K562 (cell line): ENCODE data around the gene SFTPB. TPM values are rescaled to one million over a fixed set of nuclear protein-coding genes. Genes with fewer than 3 reads are reported as not detected.

ENCODE experiments used
- ATAC-seq: fragments of 200-7000 bp; cut with Tn5 transposase; 3 replicates; pipeline ENCODE4 v1.9.1; 2020; ENCODE audit warnings: moderate library complexity
- BruUV-seq: library from RNA; stranded (reverse); fragments of 400-500 nt; replicated peaks from 2 replicates; lab custom pipeline; 2021; lab: Mats Ljungman, UMichigan
- CTCF ChIA-PET: fragments of 300-600 bp; formaldehyde crosslinking; extraction: SDS; loops from one replicate; lab custom pipeline; 2021; ENCODE audit warnings: low intra/inter-chr PET ratio; lab: Yijun Ruan, JAX
- POLR2A ChIA-PET: fragments of 300-600, 350-650 bp; sonication (Branson Sonifier 250); formaldehyde crosslinking; extraction: SDS; loops from one replicate; lab custom pipeline; 2021; ENCODE audit warnings: antibody characterized with exemption, inconsistent platforms; lab: Yijun Ruan, JAX
- DNase-seq, 4 experiments: peaks; one replicate each; pipeline versions ENCODE4 v3.0.0 to v3.0.0-alpha.2; 2011 to 2018; ENCODE audit warnings: low spot score in 3 of 4, mixed read lengths in 3 of 4; ENCODE audit errors: extremely low read depth in 1 of 4
- FAIRE-seq: peaks from 2 replicates; lab custom pipeline; 2011; peaks lifted over from hg19 to GRCh38; lab: Jason Lieb, UNC
- H2AFZ ChIP-seq: 2 replicates; pipeline ENCODE4 v1.6.0; 2011; ENCODE audit warnings: low read depth, low read length, control low read depth, inconsistent platforms
- H3K27ac ChIP-seq: fragments of 200-600 bp; 3 replicates; pipeline ENCODE4 v1.8.0; 2011; ENCODE audit warnings: low read depth, mild to moderate bottlenecking, control low read depth, inconsistent platforms, low read length, moderate library complexity, mixed read lengths; ENCODE audit errors: extremely low read depth
- H3K27me3 ChIP-seq, 2 experiments: fragments of 300-600 bp in 1 of 2; 2 replicates in 1 of 2; 3 replicates in 1 of 2; pipeline versions ENCODE4 v1.6.0 to v1.8.0; 2011; ENCODE audit warnings: inconsistent platforms in 2 of 2, low read length in 2 of 2, mild to moderate bottlenecking in 1 of 2, mixed read lengths in 1 of 2, moderate library complexity in 1 of 2; ENCODE audit not compliant: control insufficient read depth in 2 of 2, insufficient read depth in 2 of 2
- H3K36me3 ChIP-seq: fragments of 300-600 bp; 3 replicates; pipeline ENCODE4 v1.8.0; 2011; ENCODE audit warnings: mild to moderate bottlenecking, low read length, inconsistent platforms; ENCODE audit not compliant: control insufficient read depth, insufficient read depth
- H3K4me1 ChIP-seq, 2 experiments: fragments of 200-600 bp in 1 of 2; replicated peaks in 1 of 2; 2 replicates in 1 of 2; 3 replicates in 1 of 2; pipeline versions ENCODE4 v1.5.1 to v1.8.0; 2011; ENCODE audit warnings: inconsistent platforms in 2 of 2, low read length in 2 of 2, mild to moderate bottlenecking in 1 of 2, mixed read lengths in 1 of 2, moderate library complexity in 1 of 2; ENCODE audit not compliant: control insufficient read depth in 2 of 2, insufficient read depth in 2 of 2
- H3K4me2 ChIP-seq: 2 replicates; pipeline ENCODE4 v1.6.1; 2011; ENCODE audit warnings: low read length, control low read depth, inconsistent platforms, mixed read lengths; ENCODE audit not compliant: insufficient read depth
- H3K4me3 ChIP-seq: fragments of 200-600 bp; sonication (generic), shearing (Covaris generic); 2 replicates; pipeline ENCODE4 v1.5.1; 2016; ENCODE audit warnings: control low read depth, inconsistent platforms
- H3K79me2 ChIP-seq: fragments of 200-600 bp; 3 replicates; pipeline ENCODE4 v1.8.0; 2011; ENCODE audit warnings: low read length, inconsistent platforms; ENCODE audit not compliant: control insufficient read depth, insufficient read depth
- H3K9ac ChIP-seq, 2 experiments: 2 replicates each; pipeline versions ENCODE4 v1.6.0 to v1.6.1; 2011; ENCODE audit warnings: low read depth in 2 of 2, low read length in 2 of 2, control low read depth in 1 of 2, inconsistent platforms in 1 of 2, mild to moderate bottlenecking in 1 of 2, mixed read lengths in 1 of 2; ENCODE audit not compliant: insufficient read depth in 1 of 2
- H3K9me1 ChIP-seq: one replicate; pipeline ENCODE4 v1.6.0; 2011; ENCODE audit warnings: inconsistent platforms, mild to moderate bottlenecking, low read length, moderate library complexity; ENCODE audit not compliant: control insufficient read depth, insufficient read depth
- H3K9me3 ChIP-seq: replicated peaks from 2 replicates; pipeline ENCODE4 v1.5.1; 2011; ENCODE audit warnings: low read depth, low read length, inconsistent platforms; ENCODE audit not compliant: control insufficient read depth, insufficient read depth
- H4K20me1 ChIP-seq: replicated peaks from 2 replicates; pipeline ENCODE4 v1.6.1; 2011; ENCODE audit warnings: low read length, inconsistent platforms, mixed read lengths; ENCODE audit not compliant: control insufficient read depth, insufficient read depth
- ATF3 ChIP-seq, 2 experiments: fragments of 450-650 bp in 1 of 2; sonication (generic) in 1 of 2; formaldehyde crosslinking in 1 of 2; IDR thresholded peaks in 1 of 2; conservative IDR thresholded peaks in 1 of 2; 2 replicates each; pipeline versions ENCODE4 v1.6.1 to v1.8.1; 2016 to 2023; ENCODE audit warnings: mild to moderate bottlenecking in 2 of 2, moderate library complexity in 2 of 2, inconsistent platforms in 1 of 2, missing genetic modification reagents in 1 of 2
- CC2D1A ChIP-seq: fragments of 450-650 bp; IDR thresholded peaks from 2 replicates; pipeline ENCODE4 v1.6.1; 2017; ENCODE audit warnings: mild to moderate bottlenecking
- CCAR2 ChIP-seq: fragments of 200-400 bp; formaldehyde crosslinking; IDR thresholded peaks from 2 replicates; pipeline ENCODE4 v1.6.1; 2017; ENCODE audit warnings: mild to moderate bottlenecking, low read depth, low read length
- KLF6 ChIP-seq: fragments of 250-450 bp; sonication (Bioruptor Pico); IDR thresholded peaks from 2 replicates; pipeline ENCODE4 v1.4.0; 2020; ENCODE audit warnings: mild to moderate bottlenecking, moderate library complexity, borderline replicate concordance
- MAFF ChIP-seq: IDR thresholded peaks from 2 replicates; pipeline ENCODE4 v1.6.1; 2012; ENCODE audit warnings: low read length, improper control_type of control experiment
- RFX1 ChIP-seq: fragments of 450-650 bp; IDR thresholded peaks from 2 replicates; pipeline ENCODE4 v1.6.1; 2016; ENCODE audit warnings: mild to moderate bottlenecking, moderate library complexity
- SIX5 ChIP-seq, 2 experiments: IDR thresholded peaks; 2 replicates each; pipeline ENCODE4 v1.6.1; 2011; ENCODE audit warnings: low read length in 2 of 2, borderline replicate concordance in 1 of 2, low read depth in 1 of 2, mild to moderate bottlenecking in 1 of 2, moderate library complexity in 1 of 2; ENCODE audit not compliant: insufficient read depth in 1 of 2
- SNRNP70 ChIP-seq: fragments of 200-400 bp; formaldehyde crosslinking; optimal IDR thresholded peaks from 2 replicates; pipeline ENCODE3; 2017; ENCODE audit warnings: low read depth, low read length
- SRSF3 ChIP-seq: fragments of 200-400 bp; formaldehyde crosslinking; IDR thresholded peaks from 2 replicates; pipeline ENCODE4 v1.6.1; 2016; ENCODE audit warnings: mild to moderate bottlenecking, low read length, moderate library complexity; ENCODE audit not compliant: insufficient read depth
- WGBS: fragments of 100-300 bp; shearing (Covaris generic); methylation state at CpG from one replicate; pipeline ENCODE4 v1.1.6; 2016; ENCODE audit warnings: low coverage, mixed read lengths; ENCODE audit not compliant: insufficient coverage; ENCODE audit errors: missing lambda C conversion rate; 5-methylcytosine and 5-hydroxymethylcytosine counted together
- in situ Hi-C: fragments of 300-500 bp; cut with MboI; formaldehyde crosslinking; loops from 4 replicates; pipeline ENCODE4 v1.15.0; 2018; ENCODE audit warnings: inconsistent platforms, mixed read lengths
- intact Hi-C: fragments of 100-400 bp; cut with micrococcal nuclease; formaldehyde crosslinking; loops from 2 replicates; pipeline ENCODE4 v1.14.2; 2022
- polyA plus RNA-seq, 8 experiments: library from polyadenylated mRNA; depleted of rRNA in 4 of 8; stranded (reverse) in 5 of 8; unstranded in 3 of 8; fragments of >200 nt; fragmentation: Nextera tagmentation in 2 of 8; fragmentation: Illumina TruSeq in 1 of 8; extraction: Ambion mirVana in 2 of 8; extraction: Trizol in 1 of 8; gene quantifications; 2 replicates each; pipeline versions ENCODE4 v1.2.1 to v1.2.3, GENCODE V29; 2011 to 2014; ENCODE audit warnings: inconsistent platforms in 1 of 8, missing spikeins in 1 of 8
- total RNA-seq, 7 experiments: library from RNA; depleted of rRNA in 6 of 7; stranded (reverse); fragments of >200 nt in 6 of 7; fragmentation: Illumina TruSeq in 2 of 7; extraction: Trizol in 2 of 7; gene quantifications; 2 replicates each; pipeline versions ENCODE4 v1.2.1 to v1.2.3, GENCODE V29; 2011 to 2021; ENCODE audit warnings: low replicate concordance in 1 of 7
- TF ChIP-seq, protein P1 (sequence below): sonication (generic); formaldehyde crosslinking; IDR thresholded peaks from 2 replicates; pipeline ENCODE4 v1.9.0; 2022; ENCODE audit warnings: mild to moderate bottlenecking, missing genetic modification reagents

SFTPB gene
- total and polyA plus RNA-seq, 9 of the 15 experiments (the other 6 are each of a cell fraction or from before 2014, with no cell fraction given): 0.03 to 7.0 TPM; not detected in 7

DNA sequence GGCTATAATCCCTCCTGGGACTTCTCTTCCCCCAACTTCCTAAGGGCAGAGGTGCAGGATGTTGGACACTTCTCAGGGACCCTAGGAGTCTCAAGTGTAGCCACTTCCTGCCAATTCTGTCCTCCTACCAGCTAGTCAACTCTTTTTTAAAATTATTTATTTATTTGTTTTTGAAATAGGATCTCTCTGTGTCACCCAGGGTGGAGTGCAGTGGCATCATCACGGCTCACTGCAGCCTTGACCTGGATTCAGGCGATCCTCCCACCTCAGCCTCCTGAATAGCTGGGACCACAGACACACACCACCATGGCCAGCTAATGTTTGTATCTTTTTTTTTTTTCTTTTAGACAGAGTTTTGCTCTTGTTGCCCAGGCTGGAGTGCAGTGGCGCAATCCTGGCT, 11.5 kb downstream of the SFTPB start:
- H3K9me1 ChIP-seq: peaks cover 3% of the 10 kb centered on the region

More for the DNA sequence above, 11.5 kb downstream of the SFTPB start:
- no peak for DNase-seq
- Histone ChIP-seq H3K36me3 (peaks cover 30% of the 10 kb centered on the region; the same call in 2 of the 3 replicates), H3K4me2 (no peak overlapping the region), H3K4me3 (no peak overlapping the region), H3K27me3 (no peaks in the 10 kb centered on the region), H3K9me3 (no peaks in the 10 kb centered on the region), H3K79me2 (no peaks in the 10 kb centered on the region), H3K4me1 (peaks cover 0 to 4% of the 10 kb centered on the region in 2 experiments; a peak in 1 of 5 replicates), H4K20me1 (no peaks in the 10 kb centered on the region), H3K27ac (no peak overlapping the region), H2AFZ (no peak overlapping the region), H3K9ac (no peak overlapping the region)
- 70% methylated on average over 3 of the region's 3 CpGs for WGBS
- ChIA-PET POLR2A (no interaction called here), CTCF (no interaction called here)
- ATAC-seq: no peak
- intact Hi-C loops: no loop called here
- BruUV-seq: no TSS peak
- in situ Hi-C loops: no loop called here
- FAIRE-seq: no peak
- TF ChIP-seq CC2D1A: no peak
- no peak for TF ChIP-seq ATF3 (IDR thresholded peaks at IDR 0.05)
- no peak for TF ChIP-seq ATF3 (CRISPR knock-in tag; conservative IDR thresholded peaks at IDR 0.05)
- no peak for TF ChIP-seq SNRNP70
- TF ChIP-seq MAFF: no peak
- TF ChIP-seq SIX5 (IDR thresholded peaks at IDR 0.05; ENCODE audit: borderline replicate concordance in 1 of 2, insufficient read depth in 1 of 2, low read depth in 1 of 2, low read length in 2 of 2): no peak
- TF ChIP-seq SRSF3: no peak
- TF ChIP-seq RFX1: no peak
- TF ChIP-seq KLF6 (CRISPR knock-in tag): no peak
- TF ChIP-seq, protein P1, sequence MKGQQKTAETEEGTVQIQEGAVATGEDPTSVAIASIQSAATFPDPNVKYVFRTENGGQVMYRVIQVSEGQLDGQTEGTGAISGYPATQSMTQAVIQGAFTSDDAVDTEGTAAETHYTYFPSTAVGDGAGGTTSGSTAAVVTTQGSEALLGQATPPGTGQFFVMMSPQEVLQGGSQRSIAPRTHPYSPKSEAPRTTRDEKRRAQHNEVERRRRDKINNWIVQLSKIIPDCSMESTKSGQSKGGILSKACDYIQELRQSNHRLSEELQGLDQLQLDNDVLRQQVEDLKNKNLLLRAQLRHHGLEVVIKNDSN (CRISPR knock-in tag): no peak
- TF ChIP-seq CCAR2: no peak
